KMS-11 (cell line): ENCODE measurements around the gene PDE10A.

ENCODE experiments used
- H2AFZ ChIP-seq: fragments of 200-600 bp; sonication (generic); 2 replicates; pipeline ENCODE4 v1.6.1; 2016; ENCODE audit warnings: antibody characterized with exemption, mixed run types, low read depth
- H3K27ac ChIP-seq: fragments of 200-600 bp; sonication (generic); 2 replicates; pipeline ENCODE4 v1.6.1; 2016; ENCODE audit warnings: mild to moderate bottlenecking, mixed run types
- H3K27me3 ChIP-seq: fragments of 200-600 bp; sonication (generic); 2 replicates; pipeline ENCODE4 v1.6.1; 2017; ENCODE audit warnings: mild to moderate bottlenecking, low read depth, mixed run types, moderate library complexity; ENCODE audit not compliant: insufficient read depth
- H3K36me3 ChIP-seq: fragments of 200-600 bp; sonication (generic); 2 replicates; pipeline ENCODE4 v1.6.1; 2017; ENCODE audit warnings: mild to moderate bottlenecking, mixed run types; ENCODE audit not compliant: insufficient read depth
- H3K4me1 ChIP-seq: fragments of 200-600 bp; sonication (generic); 2 replicates; pipeline ENCODE4 v1.6.1; 2016; ENCODE audit warnings: mild to moderate bottlenecking, low read depth, mixed run types; ENCODE audit not compliant: poor library complexity, severe bottlenecking
- H3K4me2 ChIP-seq: fragments of 200-600 bp; sonication (generic); 2 replicates; pipeline ENCODE4 v1.7.0; 2016; ENCODE audit warnings: mild to moderate bottlenecking, mixed run types
- H3K4me3 ChIP-seq: fragments of 200-600 bp; sonication (generic); IDR thresholded peaks from 2 replicates; pipeline ENCODE4 v1.6.1; 2017; ENCODE audit warnings: low read depth, low read length, mixed read lengths; ENCODE audit not compliant: insufficient read depth
- H3K79me2 ChIP-seq: fragments of 200-600 bp; sonication (generic); 2 replicates; pipeline ENCODE4 v1.6.1; 2016; ENCODE audit warnings: low read depth, mixed run types; ENCODE audit not compliant: insufficient read depth
- H3K9ac ChIP-seq: fragments of 200-600 bp; sonication (generic); 2 replicates; pipeline ENCODE4 v1.6.1; 2016; ENCODE audit warnings: mild to moderate bottlenecking, mixed run types
- H4K20me1 ChIP-seq: fragments of 200-600 bp; sonication (generic); 2 replicates; pipeline ENCODE4 v1.6.1; 2016; ENCODE audit warnings: mild to moderate bottlenecking, mixed run types; ENCODE audit not compliant: insufficient read depth
- CTCF ChIP-seq: fragments of 200-600 bp; sonication (generic); conservative IDR thresholded peaks from 2 replicates; pipeline ENCODE4 v1.6.1; 2017; ENCODE audit warnings: low read depth, mild to moderate bottlenecking, antibody characterized with exemption, low read length, moderate library complexity, mixed read lengths

PDE10A gene

GRCh38 chr6:165653196-165653595, 9.8 kb downstream of the PDE10A start:
- no peak overlapping the region for H3K4me2 ChIP-seq
- no peak overlapping the region for H2AFZ ChIP-seq
- no peaks in the 10 kb centered on the region for H3K79me2 ChIP-seq
- no peak overlapping the region for H3K9ac ChIP-seq
- H3K4me3 ChIP-seq: no peak overlapping the region
- H3K36me3 ChIP-seq: no peaks in the 10 kb centered on the region
- no peaks in the 10 kb centered on the region for H4K20me1 ChIP-seq
- no peaks in the 10 kb centered on the region for H3K27me3 ChIP-seq
- peaks cover 24% of the 10 kb centered on the region for H3K4me1 ChIP-seq
- no peak for TF ChIP-seq CTCF
- H3K27ac ChIP-seq: no peak overlapping the region

GRCh38 chr6:165652766-165653165, 10.3 kb downstream of the PDE10A start:
- no peaks in the 10 kb centered on the region for H3K27me3 ChIP-seq
- H3K4me1 ChIP-seq: peaks cover 24% of the 10 kb centered on the region
- H3K79me2 ChIP-seq: no peaks in the 10 kb centered on the region
- no peak overlapping the region for H3K9ac ChIP-seq
- H3K36me3 ChIP-seq: no peaks in the 10 kb centered on the region
- no peak for TF ChIP-seq CTCF
- no peak overlapping the region for H3K27ac ChIP-seq
- no peak overlapping the region for H2AFZ ChIP-seq
- H4K20me1 ChIP-seq: no peaks in the 10 kb centered on the region
- H3K4me2 ChIP-seq: no peak overlapping the region
- no peak overlapping the region for H3K4me3 ChIP-seq

- Histone ChIP-seq H3K4me3 (no peak overlapping the region), H3K27ac (peak overlapping the region; percentile 35), H3K4me2 (peak overlapping the region; percentile 14; the same call in 1 of the 2 replicates), H2AFZ (0 out of 2 replicates have a peak overlapping the region, but pooled peaks have one; percentile 1), H4K20me1 (no peaks in the 10 kb centered on the region), H3K9ac (no peak overlapping the region), H3K79me2 (no peaks in the 10 kb centered on the region), H3K36me3 (no peaks in the 10 kb centered on the region), H3K4me1 (peaks cover 24% of the 10 kb centered on the region), H3K27me3 (no peaks in the 10 kb centered on the region)
- TF ChIP-seq CTCF: no peak
Observed at GRCh38 chr6:165649166-165650137, 13.6 kb downstream of the PDE10A start.

GRCh38 chr6:165647041-165647440, 16.0 kb downstream of the PDE10A start:
- Histone ChIP-seq H3K27me3 (no peaks in the 10 kb centered on the region), H3K4me1 (peaks cover 24% of the 10 kb centered on the region), H3K36me3 (no peaks in the 10 kb centered on the region), H3K79me2 (no peaks in the 10 kb centered on the region), H3K27ac (no peak overlapping the region), H3K4me3 (no peak overlapping the region), H4K20me1 (no peaks in the 10 kb centered on the region), H2AFZ (no peak overlapping the region), H3K4me2 (no peak overlapping the region), H3K9ac (no peak overlapping the region)
- no peak for TF ChIP-seq CTCF
